GM12892 (cell line): ENCODE data around the gene DOCK4.

Experiments
- DNase-seq: peaks from one replicate; pipeline ENCODE4 v3.0.0; 2011; ENCODE audit not compliant: insufficient read length
- FAIRE-seq: peaks from 2 replicates; lab custom pipeline; 2011; peaks lifted over from hg19 to GRCh38; lab: Jason Lieb, UNC
- POLR2A ChIP-seq: IDR thresholded peaks from 2 replicates; pipeline ENCODE4 v1.6.1; 2011; ENCODE audit warnings: low read depth, low read length, control low read depth
- POLR2AphosphoS5 ChIP-seq: IDR thresholded peaks from 2 replicates; pipeline ENCODE4 v1.6.1; 2011; ENCODE audit warnings: low read depth, low read length, control low read depth
- TAF1 ChIP-seq: IDR thresholded peaks from 2 replicates; pipeline ENCODE4 v1.6.1; 2011; ENCODE audit warnings: low read depth, mild to moderate bottlenecking, control low read depth, low read length, borderline replicate concordance

The DOCK4 gene

DNA sequence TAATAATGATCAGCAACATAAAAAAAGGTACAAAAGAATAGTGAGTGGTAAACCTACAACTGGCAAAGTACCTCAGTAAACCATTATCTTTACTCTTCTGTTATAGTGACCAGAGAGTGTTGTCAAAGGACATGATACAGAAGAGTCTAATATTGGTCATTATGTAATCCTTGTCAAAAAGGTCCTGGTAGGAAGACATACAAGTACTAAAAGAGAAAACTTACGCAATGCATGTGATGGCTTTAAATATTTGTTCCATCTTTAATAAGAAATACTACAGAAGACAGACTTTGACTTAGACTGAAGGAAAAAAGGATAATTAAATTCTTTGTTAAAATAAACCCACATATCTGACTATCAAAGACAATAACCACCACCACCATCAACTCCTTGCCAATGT, 6.5 kb downstream of the DOCK4 start:
- DNase-seq (no peak), FAIRE-seq (no peak)
- TF ChIP-seq TAF1 (no peak), POLR2A (no peak), POLR2AphosphoS5 (no peak)

DNA sequence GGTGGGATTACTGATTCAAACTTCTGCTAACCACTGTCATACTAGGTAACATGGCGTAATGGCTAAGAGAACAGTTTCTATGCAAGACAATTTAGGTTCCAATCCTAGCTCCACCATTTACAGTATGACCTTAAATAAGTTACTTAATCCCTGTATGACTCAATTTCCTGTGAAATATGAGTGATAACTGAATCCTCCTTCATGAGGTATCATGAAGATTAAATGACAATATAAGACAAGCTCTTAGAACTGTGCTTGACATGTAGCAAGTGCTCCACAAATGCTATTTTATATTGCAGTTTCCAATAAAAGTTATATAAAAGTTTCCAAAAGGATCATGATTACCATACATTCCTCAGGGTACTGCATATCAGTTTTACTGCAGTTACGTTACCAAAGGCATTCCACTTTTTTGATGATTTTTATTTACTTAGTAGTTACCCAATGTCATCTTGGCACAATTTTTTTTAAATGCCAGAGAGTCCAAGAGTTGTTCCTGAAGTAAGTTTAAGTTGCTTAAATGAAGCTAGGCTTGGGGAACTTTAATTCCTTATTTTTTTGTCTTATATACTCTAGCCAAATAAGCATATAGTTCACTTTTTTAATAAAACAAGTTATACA, 7.1 kb downstream of the DOCK4 start:
- TF ChIP-seq TAF1 (no peak), POLR2A (no peak), POLR2AphosphoS5 (no peak)
- FAIRE-seq = no peak
- no peak for DNase-seq

GRCh38 chr7:112197322-112197721, 8.9 kb downstream of the DOCK4 start:
- TF ChIP-seq POLR2A (no peak), POLR2AphosphoS5 (no peak), TAF1 (no peak)
- DNase-seq (no peak), FAIRE-seq (no peak)

DNA sequence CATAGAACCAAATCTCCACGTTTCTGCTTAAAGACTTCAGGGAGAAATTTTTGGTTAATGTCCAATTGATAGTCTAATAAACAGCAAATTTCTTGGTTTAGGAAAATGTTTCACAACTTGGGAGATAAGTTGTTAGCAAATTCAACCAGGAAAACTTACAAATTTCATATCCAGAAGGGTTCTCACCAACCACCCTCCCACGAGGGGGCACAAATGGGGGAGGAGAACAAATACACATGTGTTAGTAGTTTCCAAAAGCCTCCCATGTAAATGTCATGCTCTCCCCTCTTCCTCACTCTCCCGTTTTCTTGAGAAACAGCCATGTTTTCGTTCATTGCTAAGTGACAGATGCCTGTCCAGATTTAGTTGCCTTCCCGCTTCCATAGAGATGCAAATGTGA, 10.5 kb downstream of the DOCK4 start:
- DNase-seq = no peak
- no peak for TF ChIP-seq TAF1
- TF ChIP-seq POLR2AphosphoS5 = no peak
- no peak for TF ChIP-seq POLR2A
- no peak for FAIRE-seq

DNA sequence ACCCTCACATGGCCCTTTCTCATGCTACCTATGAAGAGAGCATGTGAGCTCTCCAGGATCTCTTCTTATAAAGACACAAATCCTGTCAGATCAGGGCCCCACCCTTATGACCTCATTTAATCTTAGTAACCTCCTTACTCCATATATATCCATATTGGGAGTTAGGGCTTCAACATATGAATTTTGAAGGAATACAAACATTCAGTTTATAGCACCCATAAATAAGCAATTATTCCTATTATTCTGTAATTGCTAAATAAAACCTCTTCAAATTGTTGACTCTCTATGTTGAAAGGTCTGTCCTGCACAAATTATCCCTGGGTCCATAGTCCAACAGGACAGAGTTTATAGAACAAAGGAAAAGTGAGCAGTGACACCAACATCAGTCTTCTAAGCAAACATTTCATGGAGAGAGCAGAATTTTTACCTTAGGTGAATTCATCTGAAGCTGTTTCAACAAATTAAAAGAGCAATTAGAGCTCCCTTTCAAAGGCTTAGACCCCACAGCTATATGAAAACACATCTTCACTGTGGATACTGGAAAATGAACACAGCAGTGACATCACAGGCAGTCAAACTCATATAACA, 12.2 kb downstream of the DOCK4 start:
- DNase-seq (no peak), FAIRE-seq (no peak)
- TF ChIP-seq TAF1 (no peak), POLR2AphosphoS5 (no peak), POLR2A (no peak)

GRCh38 chr7:112192236-112193154, 13.7 kb downstream of the DOCK4 start:
- DNase-seq (no peak), FAIRE-seq (no peak)
- TF ChIP-seq POLR2AphosphoS5 (no peak), POLR2A (no peak)

DNA sequence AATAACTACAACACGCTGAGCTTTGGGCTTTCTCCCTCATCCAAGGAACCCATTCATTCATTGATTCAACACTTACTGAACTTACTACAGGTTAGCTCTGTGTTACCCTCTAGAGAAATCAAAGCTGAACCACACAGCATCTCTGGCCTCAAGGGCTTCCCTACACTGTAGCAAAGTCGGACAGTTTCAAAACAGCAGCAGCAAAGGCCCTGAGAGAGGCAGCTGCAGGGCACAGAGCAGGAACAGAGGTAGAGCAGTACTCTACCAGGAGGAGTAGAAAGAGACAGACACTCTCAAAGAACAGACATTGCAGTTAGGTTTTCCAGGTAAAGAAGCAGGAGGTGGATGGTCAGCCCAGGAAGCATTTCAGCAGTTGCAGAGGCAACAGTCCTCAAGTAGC, 16.1 kb downstream of the DOCK4 start:
- DNase-seq = no peak
- FAIRE-seq = no peak
- TF ChIP-seq POLR2A (no peak), TAF1 (no peak), POLR2AphosphoS5 (no peak)

DNA sequence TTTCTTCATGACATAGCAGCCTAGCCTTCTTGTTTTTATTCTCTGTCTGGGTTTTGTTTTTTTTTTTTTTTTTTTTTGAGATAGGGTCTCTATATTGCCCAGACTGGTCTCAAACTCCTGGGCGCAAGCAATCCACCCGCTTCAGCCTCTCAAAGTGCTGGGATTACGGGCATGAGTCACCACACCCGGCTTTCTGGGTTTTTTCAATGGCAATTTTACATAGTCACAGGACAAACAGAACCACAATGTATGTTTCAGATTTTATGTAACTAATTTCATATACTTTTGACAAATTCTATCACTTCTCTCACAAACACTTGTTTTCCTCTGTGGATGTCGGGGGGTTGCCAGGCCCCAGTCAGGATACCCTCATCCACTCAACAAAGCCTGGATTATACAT, 16.5 kb downstream of the DOCK4 start:
- FAIRE-seq (no peak), DNase-seq (no peak)
- no peak for TF ChIP-seq POLR2A
- TF ChIP-seq TAF1 = no peak
- TF ChIP-seq POLR2AphosphoS5 = no peak

DNA sequence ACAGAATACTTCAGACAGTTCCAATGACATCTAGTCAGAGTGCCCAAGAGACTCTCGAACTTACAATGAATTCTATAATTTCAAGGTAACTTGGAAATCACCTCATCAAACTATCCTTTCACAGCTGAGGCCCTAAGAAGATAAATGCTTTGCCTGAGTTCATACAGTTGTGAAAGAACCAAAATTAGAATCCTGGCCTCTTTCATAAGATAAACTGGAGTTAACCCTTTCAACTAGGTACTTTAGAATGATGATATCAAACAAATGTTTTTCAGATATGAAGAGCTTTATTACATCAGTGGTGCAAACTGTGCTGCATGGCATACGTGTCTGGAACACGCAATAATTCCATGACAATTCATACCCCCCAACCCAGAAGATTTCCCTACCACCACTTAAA, 17.9 kb downstream of the DOCK4 start:
- TF ChIP-seq POLR2A (no peak), POLR2AphosphoS5 (no peak), TAF1 (no peak)
- FAIRE-seq (peak; percentile 9), DNase-seq (no peak)

- FAIRE-seq (no peak), DNase-seq (no peak)
- TF ChIP-seq POLR2A (no peak), TAF1 (no peak), POLR2AphosphoS5 (no peak)
These were observed 19.9 kb downstream of the DOCK4 start for GRCh38 chr7:112186300-112186699.

GRCh38 chr7:112185005-112185834, 21.0 kb downstream of the DOCK4 start:
- DNase-seq = no peak
- no peak for TF ChIP-seq POLR2A
- no peak for FAIRE-seq
